SK-N-MC (cell line): ENCODE data around the gene FKBP5.

Experiments
- EZH2 ChIP-seq: fragments of 200-600 bp; sonication (generic); IDR thresholded peaks from one replicate; pipeline ENCODE4 v1.6.1; 2017; ENCODE audit warnings: antibody characterized with exemption
- FOXP2 ChIP-seq: optimal IDR thresholded peaks from 2 replicates; pipeline ENCODE3; 2011; ENCODE audit warnings: mild to moderate bottlenecking, moderate library complexity; ENCODE audit not compliant: insufficient read depth; ENCODE audit errors: extremely low read length, control extremely low read depth
- POLR2AphosphoS5 ChIP-seq: IDR thresholded peaks from 2 replicates; pipeline ENCODE4 v1.6.1; 2012; ENCODE audit warnings: mild to moderate bottlenecking, low read depth, low read length, borderline replicate concordance

DNA sequence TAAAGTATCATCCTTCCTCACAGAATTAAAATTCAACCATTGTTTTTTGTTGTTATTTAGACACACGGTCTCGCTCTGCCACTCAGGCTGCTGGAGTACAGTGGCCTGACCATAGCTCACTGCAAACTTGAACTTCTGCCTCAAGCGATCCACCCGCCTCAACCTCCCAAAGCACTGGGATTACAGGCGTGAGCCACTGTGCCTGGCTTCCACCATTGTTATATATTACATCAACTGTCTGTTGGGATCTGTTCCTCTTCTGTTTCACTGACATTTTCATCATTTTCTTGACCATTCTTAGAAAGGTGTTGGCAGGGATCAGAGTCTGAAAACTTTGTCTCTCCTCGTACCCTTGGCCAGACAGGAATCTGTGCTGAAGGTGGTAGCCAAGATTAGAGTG is 154.7 kb downstream of the FKBP5 start:
- TF ChIP-seq EZH2 (no peak), POLR2AphosphoS5 (no peak), FOXP2 (no peak)
